Measurements from ENCODE around the gene C4BPB. TPM values are rescaled to one million over a fixed set of nuclear protein-coding genes. Genes with fewer than 3 reads are reported as not detected.

The C4BPB gene
- total RNA-seq, 1 experiment from 2014 or later: not detected

GRCh38 chr1:207073906-207074820 lies 14.5 kb upstream of the C4BPB start:
- WGBS (ENCODE audit: extremely low coverage, insufficient read length, low lambda C conversion rate): no CpG with 5 or more reads among the region's 4 CpGs

More at GRCh38 chr1:207073906-207074820, 14.5 kb upstream of the C4BPB start:
- no peak overlapping the region for H4K91ac ChIP-seq (ENCODE audit: insufficient read length, low read depth, low read length)
- no peaks in the 10 kb centered on the region for H3K4me1 ChIP-seq (ENCODE audit: insufficient read depth, low read length)
- H3K23me2 ChIP-seq (ENCODE audit: insufficient read length, low read depth, low read length, poor library complexity, severe bottlenecking): no peaks in the 10 kb centered on the region
- H3K9me3 ChIP-seq (ENCODE audit: control insufficient read depth, low read depth, low read length): no peaks in the 10 kb centered on the region
- no peaks in the 10 kb centered on the region for H3K27me3 Mint-ChIP-seq (ENCODE audit: low read depth)
- H2AFZ ChIP-seq (ENCODE audit: low read length): no peak overlapping the region
- H3K9ac ChIP-seq (ENCODE audit: extremely low read depth, insufficient read length, low read length): no peak overlapping the region
- H3K4me3 Mint-ChIP-seq: 0 out of 5 replicates have a peak overlapping the region, but pooled peaks of 1 of the 2 experiments have one; percentile 10
- peaks cover 2 to 16% (median 9%) of the 10 kb centered on the region in 3 experiments; a peak in 5 of 7 replicates for H3K36me3 Mint-ChIP-seq (ENCODE audit: insufficient read depth in 1 of 3, low read depth in 3 of 3)
- no peak overlapping the region for H4K8ac ChIP-seq (replicated peaks; ENCODE audit: insufficient read length, low read depth, low read length)
- H3K4me1 Mint-ChIP-seq: peaks cover 0 to 8% of the 10 kb centered on the region in 2 experiments; a peak in 1 of 4 replicates
- DNase-seq: no peak
- H3K79me2 ChIP-seq (ENCODE audit: insufficient read depth, low read length): no peaks in the 10 kb centered on the region
- H3K27me3 ChIP-seq (ENCODE audit: insufficient read depth, low read length): no peaks in the 10 kb centered on the region
- no peak overlapping the region for H2BK15ac ChIP-seq (ENCODE audit: low read depth, low read length)
- no peaks in the 10 kb centered on the region for H3K9me3 Mint-ChIP-seq
- no peak overlapping the region for H4K5ac ChIP-seq (ENCODE audit: insufficient read length, low read depth, low read length)
- H3K27ac Mint-ChIP-seq: no peak overlapping the region
- no peak overlapping the region for H3K4me2 ChIP-seq (ENCODE audit: insufficient read depth, insufficient read length, low read length)
- H2BK120ac ChIP-seq (ENCODE audit: low read depth, low read length, poor library complexity, severe bottlenecking): no peak overlapping the region
- no peak overlapping the region for H3K18ac ChIP-seq (ENCODE audit: insufficient read length, low read depth, low read length)
- H3K79me1 ChIP-seq (ENCODE audit: insufficient read depth, low read depth, low read length, poor library complexity, severe bottlenecking): no peaks in the 10 kb centered on the region
- no peak overlapping the region for H3K56ac ChIP-seq (ENCODE audit: insufficient read length, low read depth, low read length)
- H2BK12ac ChIP-seq (ENCODE audit: insufficient read length, low read depth, low read length): no peak overlapping the region
- no peak overlapping the region for H3T11ph ChIP-seq (ENCODE audit: low read length)
- H2BK20ac ChIP-seq (ENCODE audit: low read depth, low read length, poor library complexity, severe bottlenecking): no peak overlapping the region
- H2BK5ac ChIP-seq (ENCODE audit: insufficient read length, low read length): no peak overlapping the region
- H2AK5ac ChIP-seq (ENCODE audit: insufficient read length, low read length): no peak overlapping the region
- H4K20me1 ChIP-seq (ENCODE audit: control insufficient read depth, insufficient read depth, insufficient read length): no peaks in the 10 kb centered on the region
- TF ChIP-seq CTCF (conservative IDR thresholded peaks at IDR 0.05): no peak
- H3K23ac ChIP-seq (ENCODE audit: insufficient read length, low read depth, low read length): no peak overlapping the region
- H3K14ac ChIP-seq (ENCODE audit: insufficient read depth, low read length): no peak overlapping the region
- no peak overlapping the region for H3K4ac ChIP-seq (ENCODE audit: low read depth, low read length)
- H3K27ac ChIP-seq (ENCODE audit: insufficient read length, low read depth, low read length): no peak overlapping the region
